GM12873 (cell line): ENCODE results near the gene DDX39B.
A peak's percentile ranks its signal among the peaks of the same experiment; 100 is the strongest.

ENCODE experiments used
- CTCF ChIP-seq: IDR thresholded peaks from 2 replicates; pipeline ENCODE4 v1.5.1; 2012; ENCODE audit warnings: low read depth, mild to moderate bottlenecking, moderate library complexity, low read length, control low read depth; ENCODE audit not compliant: insufficient read depth; ENCODE audit errors: missing control alignments

Gene DDX39B

GRCh38 chr6:31582230-31582643 lies 40.4 kb upstream of the DDX39B start, which contains the start of gene LTB:
TSS of gene LTB (minus strand) at chr6:31582424. CDS start at chr6:31582417, 7 bp downstream.
- no peak for TF ChIP-seq CTCF

GRCh38 chr6:31581434-31582229 lies 39.8 kb upstream of the DDX39B start:
- no peak for TF ChIP-seq CTCF

DNA sequence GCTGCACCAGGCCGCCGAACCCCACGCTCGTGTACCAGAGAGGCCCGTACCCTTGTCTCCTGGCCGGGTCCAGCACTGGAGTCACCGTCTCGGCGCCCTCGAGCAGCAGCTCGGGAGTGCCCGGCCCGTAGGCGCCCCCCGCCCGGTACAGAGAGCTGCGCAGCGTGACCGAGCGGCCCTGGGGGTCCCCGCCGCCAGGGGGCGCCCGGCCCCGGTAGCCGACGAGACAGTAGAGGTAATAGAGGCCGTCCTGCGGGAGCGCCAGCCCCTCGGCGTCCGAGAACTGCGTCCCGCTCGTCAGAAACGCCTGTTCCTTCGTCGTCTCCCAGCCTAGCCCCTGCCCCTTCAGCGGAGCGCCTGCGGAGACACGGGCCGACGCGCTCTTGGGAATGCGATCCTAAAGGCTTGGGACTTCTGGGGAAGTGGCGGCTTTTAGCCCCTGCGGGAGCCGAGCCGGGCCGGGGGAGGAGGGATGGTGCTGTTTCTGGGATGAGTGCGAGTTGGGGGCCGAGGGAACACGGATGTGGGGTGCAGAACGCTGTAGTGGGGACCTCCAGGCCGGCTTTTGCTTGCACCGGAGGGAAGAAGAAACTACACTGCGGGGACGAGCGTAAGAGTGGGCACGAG lies 39.1 kb upstream of the DDX39B start:
- peak; percentile 98 for TF ChIP-seq CTCF

DNA sequence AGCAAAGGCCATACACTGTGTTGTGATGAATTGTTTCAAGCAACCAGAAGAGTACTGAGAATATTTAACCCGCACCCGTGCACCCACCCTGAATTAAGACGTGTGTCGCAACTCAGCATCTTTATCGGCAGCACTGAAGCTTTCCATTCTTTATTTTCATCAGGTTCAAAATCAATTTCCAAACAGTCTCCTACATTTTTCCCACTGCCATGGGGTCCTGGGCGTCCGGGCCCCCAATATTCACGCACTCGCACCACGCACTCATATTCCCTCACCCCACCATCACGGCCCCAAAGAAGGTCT lies 38.6 kb upstream of the DDX39B start:
- no peak for TF ChIP-seq CTCF

- no peak for TF ChIP-seq CTCF
Measured at GRCh38 chr6:31579546-31580437, 38.0 kb upstream of the DDX39B start.

DNA sequence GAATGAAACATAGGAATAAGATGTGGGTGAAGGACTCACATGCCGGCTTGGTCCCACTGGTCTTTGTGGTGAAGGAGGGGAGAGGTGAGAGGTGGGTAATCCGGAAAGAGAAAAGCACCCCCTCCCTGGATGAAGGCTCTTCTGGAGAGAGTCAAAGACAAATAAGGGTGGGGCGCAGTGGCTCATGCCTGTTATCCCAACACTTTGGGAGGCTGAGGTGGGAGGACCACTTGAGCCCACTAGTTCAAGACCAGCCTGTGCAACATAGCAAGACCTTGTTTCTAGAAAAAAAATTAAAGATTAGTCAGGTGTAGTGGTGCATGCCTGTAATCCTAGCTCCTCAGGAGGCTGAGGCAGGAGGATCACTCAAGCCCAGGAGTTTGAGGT lies 37.3 kb upstream of the DDX39B start:
- no peak for TF ChIP-seq CTCF
